EL (cell line): Measurements from ENCODE around the gene MREG.

ENCODE experiments used
- DNase-seq: peaks from one replicate; pipeline ENCODE4 v3.0.0-alpha.2; 2016

MREG gene

DNA sequence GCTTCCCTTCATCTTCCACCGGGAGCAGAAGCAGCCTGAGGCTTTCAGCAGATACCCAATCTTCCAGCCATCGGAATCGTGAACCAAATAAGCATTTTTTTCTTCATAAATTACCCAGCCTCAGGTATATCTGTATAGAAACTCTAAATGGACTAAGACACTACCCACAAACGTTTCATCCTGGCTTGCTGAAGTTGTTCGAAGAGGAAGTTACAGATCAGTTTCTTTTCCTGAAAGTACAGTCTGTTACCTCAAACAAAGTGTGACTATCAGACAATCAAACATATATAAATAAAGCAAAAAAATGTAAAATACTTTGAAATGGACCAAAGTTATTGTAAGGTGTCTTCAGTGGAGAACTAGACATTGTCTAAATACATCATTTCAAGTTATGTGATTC is 97.9 kb downstream of the MREG start:
- DNase-seq: no peak

DNA sequence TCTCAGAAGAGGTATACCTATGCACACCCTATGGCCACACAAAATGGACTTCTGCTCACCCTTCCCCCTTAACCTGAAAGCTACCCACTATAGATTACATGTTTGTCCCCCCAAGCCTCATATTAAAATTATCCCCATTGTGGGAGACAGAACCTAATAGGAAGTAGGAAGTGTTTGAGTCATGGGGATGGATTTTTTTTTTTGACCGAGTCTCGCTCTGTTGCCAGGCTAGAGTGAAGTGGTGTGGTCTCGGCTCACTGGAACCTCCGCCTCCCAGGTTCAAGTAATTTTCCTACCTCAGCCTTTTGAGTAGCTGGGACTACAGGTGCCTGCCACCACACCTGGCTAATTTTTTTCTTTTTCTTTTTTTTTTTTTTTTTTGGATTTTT is 98.6 kb downstream of the MREG start:
- DNase-seq: no peak

GRCh38 chr2:215914054-215914776 is 99.1 kb downstream of the MREG start:
- DNase-seq: no peak

- DNase-seq: no peak
Observed at GRCh38 chr2:215912299-215912842, 101.0 kb downstream of the MREG start.

DNA sequence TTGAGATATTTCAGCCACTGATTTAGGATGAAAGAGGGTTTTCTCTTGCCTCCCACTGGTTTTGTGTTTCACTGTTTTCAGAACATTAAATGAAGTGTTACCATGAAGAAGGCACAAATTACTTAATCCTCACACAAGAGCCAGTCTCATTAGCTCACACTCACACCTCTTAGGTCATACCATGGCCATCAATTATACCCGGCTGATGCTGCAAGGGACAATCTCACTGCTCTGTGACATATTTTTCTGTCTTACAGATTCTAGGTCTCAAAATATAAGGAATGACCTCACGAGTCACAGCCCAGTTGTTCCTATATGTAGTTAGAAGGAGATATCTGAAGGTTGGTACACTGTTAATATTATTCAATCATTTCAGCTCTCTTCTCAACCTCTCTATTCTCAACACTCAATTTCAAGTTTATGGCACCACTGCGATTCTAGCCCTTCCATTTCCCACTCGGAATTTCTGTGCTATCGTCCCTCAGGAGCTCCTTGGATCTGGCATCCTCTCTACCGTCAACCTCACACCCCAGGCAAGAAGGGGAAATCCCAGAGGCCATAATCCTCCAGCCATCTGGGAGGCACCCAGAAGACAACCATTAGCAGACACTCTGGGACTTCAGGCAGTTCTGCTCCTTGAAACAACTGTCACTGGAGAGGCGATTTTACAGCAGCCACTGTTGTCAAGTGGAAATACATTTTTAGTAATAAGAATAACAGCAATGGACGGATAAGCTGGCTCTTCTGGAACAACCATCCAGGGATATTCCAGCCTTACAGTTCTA is 101.9 kb downstream of the MREG start:
- DNase-seq: no peak

GRCh38 chr2:215910180-215910579 is 103.2 kb downstream of the MREG start:
- no peak for DNase-seq

DNA sequence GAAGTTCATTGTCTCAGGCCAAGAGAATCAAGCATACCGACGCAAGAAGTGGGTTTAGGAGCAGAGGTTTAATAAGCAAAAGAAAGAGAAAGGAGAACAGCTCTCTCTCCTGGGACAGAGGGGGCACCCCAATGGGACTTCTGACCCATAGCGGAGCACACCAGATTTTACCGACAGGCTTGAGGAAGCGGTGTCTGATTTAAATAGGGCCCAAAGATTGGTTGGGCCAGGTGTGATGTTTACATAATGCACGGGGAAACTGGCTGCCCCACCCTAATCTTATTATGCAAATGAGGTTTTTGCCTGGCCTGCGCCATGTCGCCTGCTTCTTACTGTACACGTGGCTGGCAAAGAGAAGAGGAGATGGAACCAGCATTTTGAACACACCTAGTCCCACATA is 106.2 kb downstream of the MREG start:
- no peak for DNase-seq

- DNase-seq: no peak
Observed at GRCh38 chr2:215906458-215906857, 106.9 kb downstream of the MREG start.

DNA sequence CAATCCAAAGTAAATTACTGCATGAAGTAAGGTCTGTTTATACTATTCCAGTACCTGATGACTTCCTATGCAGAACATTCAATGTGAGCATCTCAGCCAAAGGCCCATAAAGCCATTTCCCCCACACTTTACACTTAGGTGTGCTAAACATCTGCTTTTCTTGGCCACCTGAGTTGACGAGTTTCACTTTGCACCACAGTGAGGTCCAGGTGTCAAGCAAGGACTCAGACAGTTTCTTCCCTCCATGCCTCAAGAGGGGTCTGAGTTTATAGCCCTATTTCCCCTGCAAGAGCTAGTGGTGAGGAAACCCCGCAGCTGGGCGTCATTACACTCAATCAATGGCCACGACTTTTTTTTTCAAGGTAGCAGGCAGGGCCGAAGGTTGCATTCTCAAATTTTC is 107.7 kb downstream of the MREG start:
- no peak for DNase-seq

- DNase-seq: peak; percentile 57
Observed at GRCh38 chr2:215904101-215904500, 109.2 kb downstream of the MREG start.

GRCh38 chr2:215903203-215903602 is 110.1 kb downstream of the MREG start:
- DNase-seq: no peak

DNA sequence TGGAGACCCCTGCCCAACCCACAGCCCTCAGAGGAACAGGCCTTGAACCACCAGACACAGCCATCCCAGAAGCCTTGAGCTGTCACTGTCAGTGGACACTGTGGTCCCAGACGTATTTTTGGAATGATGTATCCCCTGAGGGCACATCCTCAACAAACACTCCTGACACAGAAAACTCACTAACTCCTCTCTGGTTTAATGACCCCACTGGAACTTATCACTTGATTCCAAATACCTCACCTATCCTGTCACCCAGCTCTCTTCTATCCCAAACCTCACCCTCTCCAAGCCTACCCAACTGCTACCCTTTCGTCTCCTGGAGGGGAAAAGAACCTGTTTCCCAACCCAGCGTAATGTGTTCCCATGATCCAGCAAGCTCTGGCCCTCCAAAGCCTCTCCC is 111.6 kb downstream of the MREG start:
- DNase-seq: no peak

GRCh38 chr2:215900843-215901242 is 112.5 kb downstream of the MREG start:
- DNase-seq: no peak

DNA sequence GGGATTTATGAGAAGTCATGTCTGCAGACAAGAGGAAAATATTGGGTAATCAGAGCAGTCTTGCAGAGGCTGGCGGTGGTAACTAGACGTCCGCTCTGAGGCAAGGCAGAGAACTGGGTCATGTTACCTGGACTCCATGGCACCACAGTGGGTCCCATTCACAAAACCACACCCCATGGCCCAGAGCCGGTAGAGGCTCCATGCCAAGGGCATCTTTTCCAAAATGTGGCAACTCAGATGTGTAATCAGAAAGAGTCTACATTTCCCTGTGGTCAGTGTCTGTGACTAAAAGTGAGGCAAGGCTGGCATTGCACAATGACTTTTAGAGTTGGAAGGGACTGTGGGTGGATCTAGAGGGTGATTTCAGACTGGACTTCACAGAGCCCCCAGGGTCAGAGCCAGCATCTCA is 113.1 kb downstream of the MREG start:
- no peak for DNase-seq

GRCh38 chr2:215899141-215900074 is 113.9 kb downstream of the MREG start:
- no peak for DNase-seq

DNA sequence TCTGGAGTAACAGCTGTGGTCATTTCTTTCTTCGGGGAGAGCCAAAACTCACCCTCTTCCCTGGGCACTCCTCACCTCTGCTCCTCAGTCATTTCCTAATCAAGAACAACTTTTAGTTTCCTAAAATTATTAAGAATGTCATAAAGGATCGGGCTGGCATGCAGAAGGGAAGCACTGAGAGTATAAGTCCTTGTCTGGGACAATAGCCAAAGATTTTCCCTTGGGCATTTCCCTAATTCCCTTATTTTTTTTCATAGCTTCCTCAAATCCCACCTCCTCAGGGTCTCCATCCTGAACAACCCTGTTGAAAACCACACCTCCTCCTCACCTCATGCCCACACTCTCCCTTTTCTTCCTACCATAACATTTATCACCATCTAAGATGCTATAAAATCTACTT is 115.0 kb downstream of the MREG start:
- no peak for DNase-seq

- no peak for DNase-seq
Observed at GRCh38 chr2:215896921-215897320, 116.4 kb downstream of the MREG start.

- DNase-seq: no peak
Observed at GRCh38 chr2:215895330-215895729, 118.0 kb downstream of the MREG start.
